HFF-Myc (cell line): ENCODE measurements around the gene UBTD1.

Source experiments
- DNase-seq: peaks from one replicate; pipeline ENCODE4 v3.0.0-alpha.2; 2011; ENCODE audit warnings: low read depth; ENCODE audit errors: extremely low read depth
- H3K4me3 ChIP-seq: replicated peaks from 2 replicates; pipeline ENCODE4 v1.5.1; 2011; ENCODE audit warnings: low read depth, mild to moderate bottlenecking, control low read depth, low read length
- TF ChIP-seq, protein P1 (sequence below): IDR thresholded peaks from 2 replicates; pipeline ENCODE4 v1.5.1; 2012; ENCODE audit warnings: mild to moderate bottlenecking, low read depth, low read length, control low read depth; ENCODE audit errors: missing control alignments

Gene UBTD1

DNA sequence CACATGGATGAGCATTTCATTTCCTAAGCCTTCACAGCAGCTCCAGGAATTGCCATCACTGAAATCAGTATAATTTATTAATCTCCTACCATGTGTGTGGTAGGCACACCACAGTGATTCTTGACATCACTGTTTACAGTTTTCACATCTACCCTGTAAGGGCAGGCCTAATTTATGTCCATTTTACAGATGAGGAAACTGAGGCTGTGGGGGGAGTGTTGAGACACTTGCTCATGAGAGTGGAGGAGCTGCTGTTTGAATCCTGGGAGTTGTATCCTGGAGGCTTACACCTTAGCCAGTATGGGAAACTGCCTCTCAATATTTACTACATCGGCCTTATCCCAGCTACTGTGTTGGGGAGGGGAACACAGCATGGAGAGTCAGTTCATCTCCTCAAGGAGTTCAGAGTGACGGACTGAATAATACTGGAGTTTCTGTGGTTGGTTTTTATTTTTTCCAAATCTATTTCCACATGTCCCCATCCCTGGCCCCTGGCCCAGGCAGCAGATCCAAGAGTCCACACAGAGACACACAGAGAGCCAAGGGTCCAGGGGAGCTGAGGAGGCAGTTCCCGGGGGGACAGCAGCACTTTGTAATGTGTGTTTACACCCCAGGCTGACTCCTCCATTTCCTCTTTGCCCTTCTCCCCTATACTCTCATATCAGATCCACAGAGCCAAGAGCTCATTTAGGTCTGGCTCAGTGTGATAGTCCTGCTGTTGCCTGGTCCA is 13.2 kb downstream of the UBTD1 start:
- TF ChIP-seq, protein P1, sequence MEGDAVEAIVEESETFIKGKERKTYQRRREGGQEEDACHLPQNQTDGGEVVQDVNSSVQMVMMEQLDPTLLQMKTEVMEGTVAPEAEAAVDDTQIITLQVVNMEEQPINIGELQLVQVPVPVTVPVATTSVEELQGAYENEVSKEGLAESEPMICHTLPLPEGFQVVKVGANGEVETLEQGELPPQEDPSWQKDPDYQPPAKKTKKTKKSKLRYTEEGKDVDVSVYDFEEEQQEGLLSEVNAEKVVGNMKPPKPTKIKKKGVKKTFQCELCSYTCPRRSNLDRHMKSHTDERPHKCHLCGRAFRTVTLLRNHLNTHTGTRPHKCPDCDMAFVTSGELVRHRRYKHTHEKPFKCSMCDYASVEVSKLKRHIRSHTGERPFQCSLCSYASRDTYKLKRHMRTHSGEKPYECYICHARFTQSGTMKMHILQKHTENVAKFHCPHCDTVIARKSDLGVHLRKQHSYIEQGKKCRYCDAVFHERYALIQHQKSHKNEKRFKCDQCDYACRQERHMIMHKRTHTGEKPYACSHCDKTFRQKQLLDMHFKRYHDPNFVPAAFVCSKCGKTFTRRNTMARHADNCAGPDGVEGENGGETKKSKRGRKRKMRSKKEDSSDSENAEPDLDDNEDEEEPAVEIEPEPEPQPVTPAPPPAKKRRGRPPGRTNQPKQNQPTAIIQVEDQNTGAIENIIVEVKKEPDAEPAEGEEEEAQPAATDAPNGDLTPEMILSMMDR, result no peak
- no peak for DNase-seq
- no peak overlapping the region for H3K4me3 ChIP-seq

DNA sequence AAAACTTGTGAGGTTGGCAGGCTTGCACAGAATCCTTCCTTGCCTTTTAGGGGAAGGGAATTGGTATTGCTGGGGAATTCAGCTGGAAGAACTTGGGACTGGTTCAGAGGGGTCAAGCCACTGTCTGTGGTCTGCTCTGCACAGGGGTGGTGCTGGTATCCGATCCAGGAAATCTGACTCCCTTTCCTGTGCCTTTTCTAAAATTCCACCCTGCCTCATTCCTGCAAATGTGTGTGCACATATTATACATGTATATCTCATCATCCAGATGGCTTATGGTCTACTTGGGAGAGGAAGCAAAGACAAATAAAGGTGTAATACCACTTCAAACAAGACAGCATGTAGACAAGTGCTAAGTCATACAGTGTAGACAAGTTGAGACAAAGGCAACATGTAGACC is 14.3 kb downstream of the UBTD1 start:
- TF ChIP-seq, protein P1, result no peak
- DNase-seq, result no peak
- H3K4me3 ChIP-seq, result no peak overlapping the region

DNA sequence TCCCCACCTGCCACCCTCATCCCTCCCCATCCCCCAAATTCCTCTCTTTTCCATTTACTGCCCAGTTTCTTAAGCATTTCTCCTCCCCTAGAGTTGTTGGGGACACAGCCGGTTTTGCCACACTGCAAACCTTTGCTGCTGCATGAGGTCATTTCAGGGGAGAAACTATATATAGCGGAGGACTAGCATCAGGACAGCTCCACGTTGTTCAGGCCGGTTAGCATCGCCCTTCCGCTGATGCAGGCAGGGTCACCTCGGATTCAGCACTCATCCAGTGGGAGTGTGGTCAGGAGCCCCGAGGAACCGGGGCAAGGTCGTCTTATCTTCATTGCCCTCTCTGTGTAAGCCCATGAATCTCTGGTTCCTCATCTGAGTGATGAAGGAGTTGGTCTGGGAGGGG is 15.6 kb downstream of the UBTD1 start:
- TF ChIP-seq, protein P1, result no peak
- no peak for DNase-seq
- H3K4me3 ChIP-seq, result no peak overlapping the region

DNA sequence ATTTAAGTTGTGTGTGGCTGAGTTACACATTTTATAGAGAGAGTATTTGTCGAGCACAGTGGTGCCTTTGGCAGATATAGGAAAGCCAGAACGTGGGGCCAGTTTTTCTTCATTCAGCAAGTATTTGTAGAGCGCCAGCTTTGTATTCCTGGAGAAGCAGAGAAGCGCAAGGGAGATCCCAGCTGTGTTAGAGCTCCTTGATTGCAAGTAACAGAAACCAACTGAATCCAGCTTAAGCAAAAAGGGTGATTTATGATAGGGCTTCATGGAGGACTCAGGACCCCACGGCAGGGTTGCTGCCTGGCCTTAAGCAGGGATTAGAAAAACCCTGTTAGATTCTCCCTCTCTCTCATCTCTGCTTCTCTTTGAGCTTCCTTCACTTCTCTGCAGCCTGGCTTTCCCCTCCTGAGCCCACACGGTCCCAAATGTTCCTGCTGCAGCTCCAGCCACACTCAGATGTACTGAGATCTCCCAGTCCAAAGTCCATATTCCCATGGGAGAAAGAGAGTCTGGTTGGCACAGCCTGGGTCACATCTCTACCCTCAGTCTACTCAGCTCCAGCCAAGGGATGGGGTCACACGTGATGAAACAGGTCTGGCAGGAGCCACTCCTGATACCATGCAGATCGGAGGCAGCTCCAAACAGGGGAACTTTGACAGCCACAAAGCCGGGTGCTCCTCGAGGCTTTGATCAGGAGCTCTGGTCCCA is 16.7 kb downstream of the UBTD1 start:
- no peak overlapping the region for H3K4me3 ChIP-seq
- DNase-seq, result no peak
- TF ChIP-seq, protein P1, result no peak

DNA sequence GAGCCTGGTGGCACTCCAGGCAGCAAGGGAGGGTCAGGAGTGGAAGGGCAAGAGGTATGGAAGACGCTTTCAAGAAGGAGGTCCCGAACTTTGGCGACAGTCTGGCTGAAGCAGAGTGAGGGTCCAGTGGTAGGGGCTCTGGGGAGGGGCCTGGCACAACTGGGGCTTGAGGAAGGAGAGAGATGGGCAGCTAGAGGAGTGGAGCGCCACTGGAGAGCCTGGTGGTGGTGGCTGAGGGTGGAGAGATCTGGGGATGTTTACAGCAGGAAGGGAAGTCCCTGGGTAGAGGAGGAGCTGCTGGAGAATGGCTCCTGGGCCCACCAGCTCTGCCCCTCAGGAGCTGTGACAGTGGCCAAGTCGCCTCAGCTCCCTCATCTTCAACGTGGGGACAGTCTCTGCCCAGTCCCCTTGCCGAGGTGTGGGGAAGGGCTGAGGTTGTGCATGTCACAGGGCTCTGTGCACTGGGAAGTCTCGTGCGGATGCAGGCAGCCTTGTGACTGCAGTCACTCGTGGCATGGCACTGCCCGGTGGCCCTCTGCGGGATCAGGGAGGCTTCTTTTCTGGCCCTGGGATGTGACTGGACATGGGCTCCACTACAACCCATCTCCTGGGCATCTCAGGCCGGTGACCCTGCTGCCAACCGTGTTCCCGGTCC is 18.5 kb downstream of the UBTD1 start:
- DNase-seq, result no peak
- TF ChIP-seq, protein P1, result no peak

DNA sequence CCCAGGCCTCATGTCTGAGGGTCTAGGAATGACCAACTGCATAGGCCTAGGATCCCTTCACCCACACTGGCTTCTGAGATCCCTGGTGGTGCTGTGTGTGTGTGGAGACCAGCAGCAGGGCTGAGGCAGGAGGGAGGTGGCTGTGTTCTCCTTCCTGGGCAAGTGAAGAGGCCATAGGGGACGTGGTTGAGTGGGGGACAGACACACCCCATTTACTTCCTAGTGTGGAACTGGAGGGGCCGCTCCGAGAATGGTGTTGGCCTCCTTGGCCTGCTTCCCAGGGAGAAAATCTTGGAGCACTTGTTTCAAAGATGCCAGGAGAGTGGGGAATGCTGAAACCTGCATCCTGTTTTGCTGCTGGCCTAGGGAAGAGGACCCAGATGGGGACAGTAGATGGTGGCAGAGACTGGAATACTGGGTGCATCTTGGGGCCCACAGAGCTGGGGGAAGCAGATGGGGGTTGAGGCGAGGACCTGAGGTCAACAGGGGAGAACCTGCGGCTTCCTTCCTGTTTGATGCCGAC is 19.1 kb downstream of the UBTD1 start:
- H3K4me3 ChIP-seq, result no peak overlapping the region

More for the DNA sequence above, 18.5 kb downstream of the UBTD1 start:
- no peak overlapping the region for H3K4me3 ChIP-seq

More for the DNA sequence above, 19.1 kb downstream of the UBTD1 start:
- TF ChIP-seq, protein P1, result no peak
- DNase-seq, result no peak
